GM15510 (cell line): ENCODE measurements around the gene BTNL2.

Experiments used
- POLR2A ChIP-seq: IDR thresholded peaks from 3 replicates; pipeline ENCODE4 v1.6.1; 2011; ENCODE audit warnings: borderline replicate concordance; ENCODE audit not compliant: insufficient read length; ENCODE audit errors: extremely low read depth

Gene BTNL2

DNA sequence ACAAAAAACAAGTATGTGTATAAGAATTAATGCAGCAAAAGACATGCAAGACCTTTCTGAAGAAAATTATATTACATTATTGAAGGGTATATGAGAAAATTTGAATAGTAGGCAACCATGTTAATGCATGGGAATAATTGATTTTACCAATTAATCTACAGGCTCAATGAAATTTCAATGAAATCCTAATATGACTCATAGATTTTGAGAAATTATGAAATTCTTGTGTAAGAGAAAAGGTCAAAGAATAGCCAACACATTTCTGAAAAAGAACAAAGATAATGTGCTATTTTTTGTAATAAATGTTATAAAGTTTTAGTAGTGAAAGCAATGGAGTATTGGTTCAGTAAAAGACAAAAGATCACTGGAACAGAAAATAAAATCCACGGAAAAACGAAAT lies 53.6 kb downstream of the BTNL2 start:
- TF ChIP-seq POLR2A: no peak
